ENCODE results near the gene GABRR3.

The GABRR3 gene

DNA sequence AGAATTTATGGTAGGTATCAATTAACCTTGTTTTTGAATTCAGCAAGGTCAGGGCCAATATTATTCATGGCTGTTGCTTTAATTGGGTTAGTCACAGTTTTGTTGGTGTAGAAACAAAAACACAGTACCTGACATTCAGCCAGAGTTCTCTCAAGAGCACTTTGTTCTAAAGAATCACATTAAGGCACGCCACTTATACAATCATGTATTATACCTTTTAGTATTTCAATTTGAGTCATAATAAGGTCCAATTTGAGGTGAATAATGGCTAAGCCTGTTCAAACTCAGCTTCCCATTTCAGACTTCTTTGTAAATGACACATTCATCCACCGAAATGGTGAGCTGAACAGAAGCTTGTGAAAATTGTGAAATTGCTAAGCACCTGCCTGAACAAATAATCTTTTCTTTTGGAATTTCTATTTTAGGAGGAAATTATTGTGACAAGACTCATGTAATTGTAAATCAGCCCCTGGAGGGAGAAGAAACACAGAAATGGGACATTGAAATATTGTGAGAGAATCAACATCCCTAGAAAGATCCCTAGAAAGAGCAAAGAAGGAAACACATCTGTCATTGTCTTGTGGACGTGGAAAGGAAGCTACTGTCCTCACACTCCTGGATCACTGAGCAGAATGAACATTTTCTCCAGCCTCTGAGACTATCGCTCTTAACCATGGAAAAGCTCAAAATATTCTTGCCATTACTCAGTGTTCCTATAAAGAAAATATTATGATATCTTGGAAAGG, 92.1 kb downstream of the GABRR3 start:
- no peak overlapping the region for H3K4me3 ChIP-seq (ENCODE audit: low read length)
- TF ChIP-seq ZNF274 (IDR thresholded peaks at IDR 0.05; ENCODE audit: low read depth, low read length): no peak

- H3K4me3 ChIP-seq (ENCODE audit: low read length): no peak overlapping the region
- TF ChIP-seq ZNF274 (IDR thresholded peaks at IDR 0.05; ENCODE audit: low read depth, low read length): no peak
These were observed 95.1 kb downstream of the GABRR3 start for GRCh38 chr3:97940034-97940433.

GRCh38 chr3:97939401-97939800, 95.7 kb downstream of the GABRR3 start:
- no peak for TF ChIP-seq ZNF274 (IDR thresholded peaks at IDR 0.05; ENCODE audit: low read depth, low read length)
- H3K4me3 ChIP-seq (ENCODE audit: low read length): no peak overlapping the region

- no peak overlapping the region for H3K4me3 ChIP-seq (ENCODE audit: low read length)
- TF ChIP-seq ZNF274 (IDR thresholded peaks at IDR 0.05; ENCODE audit: low read depth, low read length): no peak
These were observed 96.7 kb downstream of the GABRR3 start for GRCh38 chr3:97938444-97938843.

- no peak for TF ChIP-seq ZNF274 (IDR thresholded peaks at IDR 0.05; ENCODE audit: low read depth, low read length)
These were observed 97.9 kb downstream of the GABRR3 start for GRCh38 chr3:97937205-97937604.

DNA sequence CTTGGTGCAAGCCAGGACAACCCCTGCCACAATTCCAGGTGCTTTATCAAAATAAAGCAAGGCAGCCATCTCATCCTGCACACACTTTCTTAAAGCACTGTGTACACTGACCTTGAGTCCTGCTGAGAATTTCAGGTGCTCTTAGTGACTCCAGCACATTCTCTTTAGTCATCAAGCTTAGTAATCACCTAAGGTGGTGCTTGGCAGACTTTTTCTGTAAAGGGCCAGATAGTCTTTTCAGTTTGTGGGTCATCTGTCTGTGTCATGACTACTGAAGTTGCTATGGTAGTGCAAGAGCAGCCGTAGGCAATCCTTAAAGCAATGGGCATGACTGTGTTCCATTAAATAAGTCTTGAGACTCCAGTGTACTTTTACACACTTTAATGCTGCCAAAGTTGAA, 99.3 kb downstream of the GABRR3 start:
- TF ChIP-seq ZNF274 (IDR thresholded peaks at IDR 0.05; ENCODE audit: low read depth, low read length): no peak
- H3K4me3 ChIP-seq (ENCODE audit: low read length): no peak overlapping the region

More at GRCh38 chr3:97937205-97937604, 97.9 kb downstream of the GABRR3 start:
- H3K4me3 ChIP-seq (ENCODE audit: low read length): no peak overlapping the region

Data from GM08714 (cell line).